ENCODE measurements around the gene ZNF451.

ZNF451 gene

GRCh38 chr6:57147401-57147800 is 57.4 kb downstream of the ZNF451 start:
- H3K36me3 ChIP-seq (ENCODE audit: control insufficient read depth, insufficient read depth, low read length) = peaks cover 64% of the 10 kb centered on the region
- H3K27ac ChIP-seq (ENCODE audit: low read depth, low read length) = no peak overlapping the region
- H3K9me3 ChIP-seq (ENCODE audit: control insufficient read depth, insufficient read depth, low read length) = no peaks in the 10 kb centered on the region
- no peak overlapping the region for H3K9ac ChIP-seq (ENCODE audit: low read depth, low read length)
- no peak overlapping the region for H3K4me3 ChIP-seq (ENCODE audit: low read depth, low read length)
- no peaks in the 10 kb centered on the region for H3K4me1 ChIP-seq (ENCODE audit: control insufficient read depth, insufficient read depth, low read length)
- no peaks in the 10 kb centered on the region for H3K27me3 ChIP-seq (ENCODE audit: control insufficient read depth, insufficient read depth, low read length)

- H3K9ac ChIP-seq (ENCODE audit: low read depth, low read length) = no peak overlapping the region
- H3K9me3 ChIP-seq (ENCODE audit: control insufficient read depth, insufficient read depth, low read length) = no peaks in the 10 kb centered on the region
- H3K27me3 ChIP-seq (ENCODE audit: control insufficient read depth, insufficient read depth, low read length) = no peaks in the 10 kb centered on the region
- no peak overlapping the region for H3K4me3 ChIP-seq (ENCODE audit: low read depth, low read length)
- no peaks in the 10 kb centered on the region for H3K4me1 ChIP-seq (ENCODE audit: control insufficient read depth, insufficient read depth, low read length)
- H3K36me3 ChIP-seq (ENCODE audit: control insufficient read depth, insufficient read depth, low read length) = peaks cover 63% of the 10 kb centered on the region
- no peak overlapping the region for H3K27ac ChIP-seq (ENCODE audit: low read depth, low read length)
Observed at GRCh38 chr6:57147955-57148858, 58.2 kb downstream of the ZNF451 start.

- H3K36me3 ChIP-seq (ENCODE audit: control insufficient read depth, insufficient read depth, low read length) = peaks cover 33% of the 10 kb centered on the region
- H3K4me3 ChIP-seq (ENCODE audit: low read depth, low read length) = no peak overlapping the region
- H3K27ac ChIP-seq (ENCODE audit: low read depth, low read length) = no peak overlapping the region
- no peaks in the 10 kb centered on the region for H3K9me3 ChIP-seq (ENCODE audit: control insufficient read depth, insufficient read depth, low read length)
- no peaks in the 10 kb centered on the region for H3K4me1 ChIP-seq (ENCODE audit: control insufficient read depth, insufficient read depth, low read length)
- no peaks in the 10 kb centered on the region for H3K27me3 ChIP-seq (ENCODE audit: control insufficient read depth, insufficient read depth, low read length)
- no peak overlapping the region for H3K9ac ChIP-seq (ENCODE audit: low read depth, low read length)
Observed at GRCh38 chr6:57158658-57159057, 68.7 kb downstream of the ZNF451 start.

GRCh38 chr6:57159127-57159526 is 69.1 kb downstream of the ZNF451 start:
- Histone ChIP-seq H3K4me3 (ENCODE audit: low read depth, low read length) (no peak overlapping the region), H3K9me3 (ENCODE audit: control insufficient read depth, insufficient read depth, low read length) (no peaks in the 10 kb centered on the region), H3K36me3 (ENCODE audit: control insufficient read depth, insufficient read depth, low read length) (peaks cover 30% of the 10 kb centered on the region), H3K27me3 (ENCODE audit: control insufficient read depth, insufficient read depth, low read length) (no peaks in the 10 kb centered on the region), H3K4me1 (ENCODE audit: control insufficient read depth, insufficient read depth, low read length) (no peaks in the 10 kb centered on the region), H3K9ac (ENCODE audit: low read depth, low read length) (no peak overlapping the region), H3K27ac (ENCODE audit: low read depth, low read length) (no peak overlapping the region)

- Histone ChIP-seq H3K27ac (ENCODE audit: low read depth, low read length) (no peak overlapping the region), H3K36me3 (ENCODE audit: control insufficient read depth, insufficient read depth, low read length) (peaks cover 28% of the 10 kb centered on the region), H3K4me1 (ENCODE audit: control insufficient read depth, insufficient read depth, low read length) (no peaks in the 10 kb centered on the region), H3K9me3 (ENCODE audit: control insufficient read depth, insufficient read depth, low read length) (no peaks in the 10 kb centered on the region), H3K27me3 (ENCODE audit: control insufficient read depth, insufficient read depth, low read length) (no peaks in the 10 kb centered on the region), H3K4me3 (ENCODE audit: low read depth, low read length) (no peak overlapping the region), H3K9ac (ENCODE audit: low read depth, low read length) (no peak overlapping the region)
Observed at GRCh38 chr6:57162028-57162427, 72.0 kb downstream of the ZNF451 start.

GRCh38 chr6:57162516-57162915 is 72.5 kb downstream of the ZNF451 start:
- no peak overlapping the region for H3K4me3 ChIP-seq (ENCODE audit: low read depth, low read length)
- H3K4me1 ChIP-seq (ENCODE audit: control insufficient read depth, insufficient read depth, low read length) = no peaks in the 10 kb centered on the region
- H3K9ac ChIP-seq (ENCODE audit: low read depth, low read length) = no peak overlapping the region
- H3K36me3 ChIP-seq (ENCODE audit: control insufficient read depth, insufficient read depth, low read length) = peaks cover 33% of the 10 kb centered on the region
- no peaks in the 10 kb centered on the region for H3K9me3 ChIP-seq (ENCODE audit: control insufficient read depth, insufficient read depth, low read length)
- no peak overlapping the region for H3K27ac ChIP-seq (ENCODE audit: low read depth, low read length)
- no peaks in the 10 kb centered on the region for H3K27me3 ChIP-seq (ENCODE audit: control insufficient read depth, insufficient read depth, low read length)

- H3K36me3 ChIP-seq (ENCODE audit: control insufficient read depth, insufficient read depth, low read length) = peaks cover 35% of the 10 kb centered on the region
- H3K27me3 ChIP-seq (ENCODE audit: control insufficient read depth, insufficient read depth, low read length) = no peaks in the 10 kb centered on the region
- H3K4me3 ChIP-seq (ENCODE audit: low read depth, low read length) = no peak overlapping the region
- H3K9me3 ChIP-seq (ENCODE audit: control insufficient read depth, insufficient read depth, low read length) = no peaks in the 10 kb centered on the region
- H3K27ac ChIP-seq (ENCODE audit: low read depth, low read length) = no peak overlapping the region
- no peak overlapping the region for H3K9ac ChIP-seq (ENCODE audit: low read depth, low read length)
- no peaks in the 10 kb centered on the region for H3K4me1 ChIP-seq (ENCODE audit: control insufficient read depth, insufficient read depth, low read length)
Observed at GRCh38 chr6:57163956-57164355, 74.0 kb downstream of the ZNF451 start.

GRCh38 chr6:57165080-57165479 is 75.1 kb downstream of the ZNF451 start:
- Histone ChIP-seq H3K36me3 (ENCODE audit: control insufficient read depth, insufficient read depth, low read length) (peaks cover 35% of the 10 kb centered on the region), H3K9me3 (ENCODE audit: control insufficient read depth, insufficient read depth, low read length) (no peaks in the 10 kb centered on the region), H3K27me3 (ENCODE audit: control insufficient read depth, insufficient read depth, low read length) (no peaks in the 10 kb centered on the region), H3K27ac (ENCODE audit: low read depth, low read length) (no peak overlapping the region), H3K4me1 (ENCODE audit: control insufficient read depth, insufficient read depth, low read length) (no peaks in the 10 kb centered on the region), H3K4me3 (ENCODE audit: low read depth, low read length) (no peak overlapping the region), H3K9ac (ENCODE audit: low read depth, low read length) (no peak overlapping the region)

- peak within 1 kb of the TSS; percentile 76 for H3K4me3 ChIP-seq (ENCODE audit: low read depth, low read length)
- peak within 1 kb of the TSS; percentile 83 for H3K27ac ChIP-seq (ENCODE audit: low read depth, low read length)
- peak within 1 kb of the TSS; percentile 60 for H3K9ac ChIP-seq (ENCODE audit: low read depth, low read length)
- peaks cover 8% of the 10 kb centered on the region for H3K36me3 ChIP-seq (ENCODE audit: control insufficient read depth, insufficient read depth, low read length)
- H3K4me1 ChIP-seq (ENCODE audit: control insufficient read depth, insufficient read depth, low read length) = peaks cover 29% of the 10 kb centered on the region
- peaks cover 10% of the 10 kb centered on the region for H3K27me3 ChIP-seq (ENCODE audit: control insufficient read depth, insufficient read depth, low read length)
- H3K9me3 ChIP-seq (ENCODE audit: control insufficient read depth, insufficient read depth, low read length) = no peaks in the 10 kb centered on the region
Observed at GRCh38 chr6:57172136-57173055, 82.4 kb downstream of the ZNF451 start, which contains the start of gene BAG2. Gene BAG2 (plus strand): TSS chr6:57172326. CDS start chr6:57172698, 372 bp downstream.

GRCh38 chr6:57173056-57173885 is 83.3 kb downstream of the ZNF451 start:
- Histone ChIP-seq H3K36me3 (ENCODE audit: control insufficient read depth, insufficient read depth, low read length) (peaks cover 5% of the 10 kb centered on the region), H3K4me1 (ENCODE audit: control insufficient read depth, insufficient read depth, low read length) (peaks cover 29% of the 10 kb centered on the region), H3K4me3 (ENCODE audit: low read depth, low read length) (peak overlapping the region; percentile 76), H3K9ac (ENCODE audit: low read depth, low read length) (peak overlapping the region; percentile 60), H3K27ac (ENCODE audit: low read depth, low read length) (peak overlapping the region; percentile 83), H3K27me3 (ENCODE audit: control insufficient read depth, insufficient read depth, low read length) (peaks cover 10% of the 10 kb centered on the region), H3K9me3 (ENCODE audit: control insufficient read depth, insufficient read depth, low read length) (no peaks in the 10 kb centered on the region)
